ENCODE data around the gene HSPA12B. TPM values are rescaled to one million over a fixed set of nuclear protein-coding genes. Genes with fewer than 3 reads are reported as not detected.

The HSPA12B gene
- total and polyA plus RNA-seq, 2 of the 8 experiments (the other 6 are each of a cell fraction or from before 2014, with no cell fraction given): 2.2 to 4.3 TPM

DNA sequence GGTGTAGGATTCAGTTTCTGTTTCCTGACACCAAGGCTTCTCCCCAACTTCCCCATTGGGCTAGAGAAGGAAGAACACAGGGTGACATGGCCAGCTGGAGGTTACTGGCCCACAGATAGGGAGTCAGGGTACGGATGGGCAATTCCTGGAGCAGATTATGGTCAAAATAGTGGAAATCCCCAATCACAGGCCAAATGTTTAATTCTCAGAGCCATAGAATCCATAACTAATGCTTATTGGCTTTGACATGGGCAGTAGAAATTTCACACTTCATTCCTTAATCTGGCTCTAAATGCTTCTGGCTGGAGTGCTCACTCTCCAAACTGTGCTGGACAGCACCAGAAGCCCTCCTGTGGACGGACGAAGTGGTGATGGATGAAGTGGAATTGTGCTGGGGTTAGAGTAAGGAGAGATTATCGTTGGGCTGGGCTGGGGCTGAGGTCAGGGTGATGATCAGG lies 21.0 kb upstream of the HSPA12B start:
- 0 out of 2 replicates have a peak overlapping the region, but pooled peaks have one; percentile 10 for H2AFZ ChIP-seq (ENCODE audit: low read length)
- H2BK5ac ChIP-seq (ENCODE audit: low read depth, low read length): no peak overlapping the region
- no peak overlapping the region for H4K5ac ChIP-seq (ENCODE audit: insufficient read length, low read depth, low read length)
- H2BK12ac ChIP-seq (ENCODE audit: low read depth, low read length): no peak overlapping the region
- H4K8ac ChIP-seq (ENCODE audit: extremely low read depth, insufficient read depth, low read length): no peak overlapping the region
- H2AK5ac ChIP-seq (ENCODE audit: low read depth, low read length): no peak overlapping the region
- H3K36me3 ChIP-seq (ENCODE audit: control insufficient read depth in 2 of 4, insufficient read depth in 4 of 4, low read length in 3 of 4): no peaks in the 10 kb centered on the region
- H3K9me3 ChIP-seq (ENCODE audit: insufficient read depth in 2 of 2, low read depth in 1 of 2, low read length in 1 of 2): no peaks in the 10 kb centered on the region
- H3K4ac ChIP-seq (replicated peaks; ENCODE audit: insufficient read length, low read depth, low read length): no peak overlapping the region
- no peak overlapping the region for H2BK120ac ChIP-seq (replicated peaks; ENCODE audit: low read depth, low read length)
- H3K27me3 ChIP-seq (replicated peaks in 1 of 4; ENCODE audit: control insufficient read depth in 3 of 4, extremely low read depth in 1 of 4, insufficient read depth in 3 of 4, low read length in 3 of 4): no peaks in the 10 kb centered on the region
- H4K91ac ChIP-seq (replicated peaks; ENCODE audit: insufficient read length, low read length): no peak overlapping the region
- H3K4me2 ChIP-seq (ENCODE audit: insufficient read depth in 1 of 2, low read depth in 2 of 2, low read length in 2 of 2): no peak overlapping the region
- ChIA-PET POLR2A (ENCODE audit: partially characterized antibody) (interaction anchor here (1.2 to 1.4 kb wide), 2 partner anchors 34 to 40 kb away, joined by 3 read pairs; no protein-coding TSS in a partner anchor), CTCF (ENCODE audit: partially characterized antibody) (interaction anchor here (0.6 to 42.0 kb wide), 20 partner anchors 9 to 148 kb away, joined by 3 to 1432 read pairs (median 8); partner anchors contain the start of genes ADAM33, ADISSP and HSPA12B)
- no peak overlapping the region for H3K23ac ChIP-seq (ENCODE audit: insufficient read length)
- H3K18ac ChIP-seq (ENCODE audit: extremely low read depth, low read length): no peak overlapping the region
- no peak overlapping the region for H3K27ac ChIP-seq (ENCODE audit: low read depth, low read length)
- H2BK15ac ChIP-seq (ENCODE audit: low read length): 0 out of 2 replicates have a peak overlapping the region, but pooled peaks have one; percentile 12
- 86% methylated on average over 4 of the region's 4 CpGs; no CpG with 5 or more reads in 1 of the 2 experiments for WGBS, 2 experiments (ENCODE audit: extremely low coverage in 1 of 2, insufficient coverage in 1 of 2, insufficient read length in 1 of 2, insufficient replicate concordance in 2 of 2, low coverage in 1 of 2, low lambda C conversion rate in 2 of 2, missing lambda C conversion rate in 1 of 2)
- H3K4me3 ChIP-seq (ENCODE audit: extremely low read depth in 1 of 4, insufficient read depth in 2 of 4, low read depth in 3 of 4, low read length in 4 of 4): no peak overlapping the region
- H3K79me2 ChIP-seq (ENCODE audit: control insufficient read depth in 1 of 2, insufficient read depth in 2 of 2, low read length in 2 of 2): no peaks in the 10 kb centered on the region
- no peak for FAIRE-seq
- no peaks in the 10 kb centered on the region for H3K79me1 ChIP-seq (ENCODE audit: low read depth, low read length)
- no peak overlapping the region for H3K56ac ChIP-seq (replicated peaks; ENCODE audit: insufficient read length, low read depth, low read length)
- H4K20me1 ChIP-seq (replicated peaks in 1 of 2; ENCODE audit: control insufficient read depth in 1 of 2, insufficient read depth in 2 of 2, low read length in 2 of 2): no peaks in the 10 kb centered on the region
- H2BK20ac ChIP-seq (ENCODE audit: low read length): no peak overlapping the region
- H3K14ac ChIP-seq (ENCODE audit: insufficient read length): no peak overlapping the region
- no peak for DNase-seq (ENCODE audit: low read depth in 1 of 2, low spot score in 2 of 2)
- no peaks in the 10 kb centered on the region for H3K4me1 ChIP-seq (replicated peaks in 1 of 4; ENCODE audit: control insufficient read depth in 3 of 4, insufficient read depth in 4 of 4, low read length in 3 of 4)
- H3K9ac ChIP-seq (replicated peaks in 1 of 4; ENCODE audit: extremely low read depth in 1 of 4, low read depth in 3 of 4, low read length in 3 of 4): no peak overlapping the region
- H3K23me2 ChIP-seq (ENCODE audit: low read depth, low read length): peaks cover 4% of the 10 kb centered on the region; the same call in 1 of the 2 replicates
- no peak for TF ChIP-seq EGR1 (IDR thresholded peaks at IDR 0.05; ENCODE audit: borderline replicate concordance, low read depth, low read length)

Data from H1 (cell line).